ENCODE measurements around the gene OR52I2. TPM values are rescaled to one million over a fixed set of nuclear protein-coding genes. Genes with fewer than 3 reads are reported as not detected.

The OR52I2 gene
- total RNA-seq, 1 experiment from 2014 or later = not detected

- Mint-ChIP-seq H3K4me1 (ENCODE audit: low read depth, unreplicated experiment) (peaks cover 11% of the 10 kb centered on the region), H3K4me3 (ENCODE audit: low read depth, unreplicated experiment) (no peak overlapping the region), H3K9me3 (ENCODE audit: low read depth, unreplicated experiment) (peaks cover 5% of the 10 kb centered on the region), H3K27me3 (ENCODE audit: unreplicated experiment) (peaks cover 51% of the 10 kb centered on the region), H3K27ac (ENCODE audit: unreplicated experiment) (no peak overlapping the region), H3K36me3 (ENCODE audit: insufficient read depth, unreplicated experiment) (no peaks in the 10 kb centered on the region)
- no TSS peak for BruUV-seq (replicated peaks)
- TF ChIP-seq CTCF (IDR thresholded peaks at IDR 0.05; ENCODE audit: unreplicated experiment) = no peak
- intact Hi-C loops (cut with micrococcal nuclease; ENCODE audit: unreplicated experiment) = no loop called here
- CTCF ChIA-PET = no interaction called here
- no peak for DNase-seq
Measured at GRCh38 chr11:4559527-4560440, 21.8 kb upstream of the OR52I2 start.

GRCh38 chr11:4560467-4560866 lies 21.1 kb upstream of the OR52I2 start:
- no peak for DNase-seq
- H3K4me3 Mint-ChIP-seq (ENCODE audit: low read depth, unreplicated experiment) = no peak overlapping the region

GRCh38 chr11:4565371-4565770 lies 16.2 kb upstream of the OR52I2 start:
- BruUV-seq (replicated peaks) = no TSS peak
- CTCF ChIA-PET = no interaction called here
- intact Hi-C loops (cut with micrococcal nuclease; ENCODE audit: unreplicated experiment) = no loop called here
- peaks cover 6% of the 10 kb centered on the region for H3K4me1 Mint-ChIP-seq (ENCODE audit: low read depth, unreplicated experiment)
- H3K4me3 Mint-ChIP-seq (ENCODE audit: low read depth, unreplicated experiment) = no peak overlapping the region
- H3K27ac Mint-ChIP-seq (ENCODE audit: unreplicated experiment) = no peak overlapping the region
- H3K9me3 Mint-ChIP-seq (ENCODE audit: low read depth, unreplicated experiment) = peaks cover 9% of the 10 kb centered on the region
- H3K27me3 Mint-ChIP-seq (ENCODE audit: unreplicated experiment) = peaks cover 42% of the 10 kb centered on the region
- no peak for TF ChIP-seq CTCF (IDR thresholded peaks at IDR 0.05; ENCODE audit: unreplicated experiment)
- DNase-seq = no peak
- H3K36me3 Mint-ChIP-seq (ENCODE audit: insufficient read depth, unreplicated experiment) = no peaks in the 10 kb centered on the region

More at GRCh38 chr11:4560467-4560866, 21.1 kb upstream of the OR52I2 start:
- no peaks in the 10 kb centered on the region for H3K36me3 Mint-ChIP-seq (ENCODE audit: insufficient read depth, unreplicated experiment)
- intact Hi-C loops (cut with micrococcal nuclease; ENCODE audit: unreplicated experiment) = no loop called here
- CTCF ChIA-PET = no interaction called here
- H3K9me3 Mint-ChIP-seq (ENCODE audit: low read depth, unreplicated experiment) = peaks cover 5% of the 10 kb centered on the region
- no peak overlapping the region for H3K27ac Mint-ChIP-seq (ENCODE audit: unreplicated experiment)
- TF ChIP-seq CTCF (IDR thresholded peaks at IDR 0.05; ENCODE audit: unreplicated experiment) = no peak
- BruUV-seq (replicated peaks) = no TSS peak
- H3K27me3 Mint-ChIP-seq (ENCODE audit: unreplicated experiment) = peaks cover 46% of the 10 kb centered on the region
- peaks cover 11% of the 10 kb centered on the region for H3K4me1 Mint-ChIP-seq (ENCODE audit: low read depth, unreplicated experiment)

- intact Hi-C loops (cut with micrococcal nuclease; ENCODE audit: unreplicated experiment) = no loop called here
- H3K4me3 Mint-ChIP-seq (ENCODE audit: low read depth, unreplicated experiment) = no peak overlapping the region
- peaks cover 4% of the 10 kb centered on the region for H3K9me3 Mint-ChIP-seq (ENCODE audit: low read depth, unreplicated experiment)
- no peak for TF ChIP-seq CTCF (IDR thresholded peaks at IDR 0.05; ENCODE audit: unreplicated experiment)
- H3K27me3 Mint-ChIP-seq (ENCODE audit: unreplicated experiment) = peaks cover 34% of the 10 kb centered on the region
- BruUV-seq (replicated peaks) = no TSS peak
- no peaks in the 10 kb centered on the region for H3K36me3 Mint-ChIP-seq (ENCODE audit: insufficient read depth, unreplicated experiment)
- H3K4me1 Mint-ChIP-seq (ENCODE audit: low read depth, unreplicated experiment) = no peaks in the 10 kb centered on the region
- no peak overlapping the region for H3K27ac Mint-ChIP-seq (ENCODE audit: unreplicated experiment)
- no peak for DNase-seq
- CTCF ChIA-PET = no interaction called here
Measured at GRCh38 chr11:4569075-4569474, 12.5 kb upstream of the OR52I2 start.

All from Calu3 (cell line).